Bone marrow (tissue), 2 donors: ENCODE data around the gene HBG1.
A peak's percentile ranks its signal among the peaks of the same experiment; 100 is the strongest.

Experiments used
- DNase-seq, 2 donors: peaks; one replicate each; lab custom pipeline; 2025; lab: John Stamatoyannopoulos, UW

The HBG1 gene

DNA sequence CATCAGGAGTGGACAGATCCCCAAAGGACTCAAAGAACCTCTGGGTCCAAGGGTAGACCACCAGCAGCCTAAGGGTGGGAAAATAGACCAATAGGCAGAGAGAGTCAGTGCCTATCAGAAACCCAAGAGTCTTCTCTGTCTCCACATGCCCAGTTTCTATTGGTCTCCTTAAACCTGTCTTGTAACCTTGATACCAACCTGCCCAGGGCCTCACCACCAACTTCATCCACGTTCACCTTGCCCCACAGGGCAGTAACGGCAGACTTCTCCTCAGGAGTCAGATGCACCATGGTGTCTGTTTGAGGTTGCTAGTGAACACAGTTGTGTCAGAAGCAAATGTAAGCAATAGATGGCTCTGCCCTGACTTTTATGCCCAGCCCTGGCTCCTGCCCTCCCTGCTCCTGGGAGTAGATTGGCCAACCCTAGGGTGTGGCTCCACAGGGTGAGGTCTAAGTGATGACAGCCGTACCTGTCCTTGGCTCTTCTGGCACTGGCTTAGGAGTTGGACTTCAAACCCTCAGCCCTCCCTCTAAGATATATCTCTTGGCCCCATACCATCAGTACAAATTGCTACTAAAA lies 22.8 kb downstream of the HBG1 start, which contains the start of gene HBB:
TSS of gene HBB (minus strand) at position 340 of the 579 bp plus-strand sequence. CDS start at position 290, 50 bp downstream.
- no peak for DNase-seq

DNA sequence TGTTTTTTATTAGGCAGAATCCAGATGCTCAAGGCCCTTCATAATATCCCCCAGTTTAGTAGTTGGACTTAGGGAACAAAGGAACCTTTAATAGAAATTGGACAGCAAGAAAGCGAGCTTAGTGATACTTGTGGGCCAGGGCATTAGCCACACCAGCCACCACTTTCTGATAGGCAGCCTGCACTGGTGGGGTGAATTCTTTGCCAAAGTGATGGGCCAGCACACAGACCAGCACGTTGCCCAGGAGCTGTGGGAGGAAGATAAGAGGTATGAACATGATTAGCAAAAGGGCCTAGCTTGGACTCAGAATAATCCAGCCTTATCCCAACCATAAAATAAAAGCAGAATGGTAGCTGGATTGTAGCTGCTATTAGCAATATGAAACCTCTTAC lies 24.2 kb downstream of the HBG1 start:
- DNase-seq: no peak

DNA sequence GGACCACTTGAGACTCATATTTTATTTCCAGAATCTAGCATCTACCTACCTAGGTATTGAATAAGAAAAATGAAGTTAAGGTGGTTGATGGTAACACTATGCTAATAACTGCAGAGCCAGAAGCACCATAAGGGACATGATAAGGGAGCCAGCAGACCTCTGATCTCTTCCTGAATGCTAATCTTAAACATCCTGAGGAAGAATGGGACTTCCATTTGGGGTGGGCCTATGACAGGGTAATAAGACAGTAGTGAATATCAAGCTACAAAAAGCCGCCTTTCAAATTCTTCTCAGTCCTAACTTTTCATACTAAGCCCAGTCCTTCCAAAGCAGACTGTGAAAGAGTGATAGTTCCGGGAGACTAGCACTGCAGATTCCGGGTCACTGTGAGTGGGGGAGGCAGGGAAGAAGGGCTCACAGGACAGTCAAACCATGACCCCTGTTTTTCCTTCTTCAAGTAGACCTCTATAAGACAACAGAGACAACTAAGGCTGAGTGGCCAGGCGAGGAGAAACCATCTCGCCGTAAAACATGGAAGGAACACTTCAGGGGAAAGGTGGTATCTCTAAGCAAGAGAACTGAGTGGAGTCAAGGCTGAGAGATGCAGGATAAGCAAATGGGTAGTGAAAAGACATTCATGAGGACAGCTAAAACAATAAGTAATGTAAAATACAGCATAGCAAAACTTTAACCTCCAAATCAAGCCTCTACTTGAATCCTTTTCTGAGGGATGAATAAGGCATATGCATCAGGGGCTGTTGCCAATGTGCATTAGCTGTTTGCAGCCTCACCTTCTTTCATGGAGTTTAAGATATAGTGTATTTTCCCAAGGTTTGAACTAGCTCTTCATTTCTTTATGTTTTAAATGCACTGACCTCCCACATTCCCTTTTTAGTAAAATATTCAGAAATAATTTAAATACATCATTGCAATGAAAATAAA lies 24.8 kb downstream of the HBG1 start:
- no peak for DNase-seq

DNA sequence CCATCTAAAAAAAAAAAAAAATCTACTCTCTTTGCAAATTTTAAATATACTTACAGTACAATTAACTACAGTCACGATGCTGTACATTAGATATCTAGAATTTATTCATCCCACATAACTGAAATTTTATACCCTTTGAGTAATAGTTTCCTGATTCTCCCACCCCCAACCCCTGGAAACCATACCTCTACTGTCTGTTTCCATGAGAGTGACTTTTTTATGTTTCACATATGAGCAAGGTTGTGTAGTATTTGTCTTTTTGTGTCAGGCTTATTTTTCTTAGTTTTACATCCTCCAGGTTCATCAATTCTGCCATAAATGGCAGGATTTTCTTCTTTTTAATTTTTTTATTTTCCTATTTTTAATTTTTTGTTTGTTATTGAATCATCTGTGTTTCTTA lies 26.0 kb downstream of the HBG1 start:
- DNase-seq: no peak

DNA sequence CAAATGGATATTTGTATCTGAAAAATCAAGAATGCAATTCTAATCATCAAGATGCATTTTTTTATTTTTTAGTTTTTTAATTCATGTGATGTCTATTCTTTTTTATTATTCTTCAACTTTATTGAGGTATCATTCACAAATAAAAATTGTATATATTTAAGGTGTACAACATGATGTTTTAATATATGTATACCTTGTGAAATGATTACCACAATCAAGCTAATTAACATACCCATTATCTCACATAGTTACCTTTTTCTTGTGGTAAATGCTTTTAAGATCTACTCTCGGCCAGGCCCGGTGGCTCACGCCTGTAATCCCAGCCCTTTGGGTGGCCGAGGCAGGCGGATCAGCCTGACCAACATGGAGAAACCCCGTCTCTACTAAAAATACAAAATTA lies 26.5 kb downstream of the HBG1 start:
- no peak for DNase-seq

DNA sequence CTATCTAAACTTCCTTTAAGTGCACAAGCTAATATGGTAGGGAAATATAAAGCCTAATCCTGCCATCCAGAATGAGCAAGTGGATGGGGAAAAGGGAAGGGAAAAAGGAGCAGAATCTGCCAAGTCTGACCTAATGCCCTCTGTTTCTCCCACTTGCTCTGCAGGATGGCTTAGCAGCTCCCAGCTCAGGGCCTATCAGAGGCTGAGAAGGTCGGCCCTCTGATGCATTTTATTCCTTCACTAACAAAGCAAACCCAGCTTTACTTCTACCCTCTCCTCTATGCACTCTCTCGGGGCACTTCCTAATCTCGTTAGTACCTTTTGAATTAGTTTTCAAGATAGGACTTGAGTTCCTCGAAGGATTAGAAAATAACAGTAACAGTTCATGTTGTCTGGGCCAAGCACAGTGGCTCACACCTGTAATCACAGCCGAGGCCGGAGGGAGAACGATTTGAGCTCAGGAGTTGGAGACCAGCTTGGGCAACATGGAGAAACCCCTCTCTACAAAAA lies 39.2 kb downstream of the HBG1 start:
- DNase-seq: no peak

DNA sequence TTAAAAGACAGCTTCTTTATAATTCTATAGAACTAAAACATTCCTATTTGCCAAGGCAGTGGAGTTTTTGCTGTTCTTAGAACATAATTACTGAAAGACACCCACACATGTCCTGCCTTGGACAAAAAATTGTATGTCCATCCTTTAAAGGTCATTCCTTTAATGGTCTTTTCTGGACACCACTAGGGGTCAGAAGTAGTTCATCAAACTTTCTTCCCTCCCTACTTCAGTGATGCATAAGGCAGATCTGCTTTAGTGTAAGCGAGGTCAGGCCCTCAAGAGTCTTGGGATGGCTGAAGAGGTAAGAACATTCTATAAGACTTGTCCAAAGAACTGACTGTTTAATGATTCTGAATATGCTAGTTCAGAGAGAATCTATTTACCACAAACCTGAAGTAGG lies 44.9 kb downstream of the HBG1 start:
- DNase-seq: peak in 1 of 2 donors; percentile 39

DNA sequence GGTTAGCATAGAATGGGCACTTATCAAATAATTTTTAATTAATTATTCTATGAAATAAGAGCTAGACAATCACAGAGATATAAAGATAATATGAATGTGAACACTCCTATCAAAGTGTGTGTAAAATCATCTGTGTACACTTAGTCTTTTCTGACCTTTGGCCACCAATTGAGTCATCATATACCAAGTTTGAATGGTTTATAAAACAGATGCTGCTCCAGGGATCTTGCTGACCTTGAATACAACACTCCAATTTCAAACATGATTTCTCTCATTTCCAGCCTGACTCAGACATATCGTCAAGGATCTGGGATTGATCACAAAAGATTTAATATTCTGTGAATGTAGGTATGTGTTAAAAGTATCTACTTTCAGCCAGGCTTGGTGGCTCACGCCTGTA lies 46.3 kb downstream of the HBG1 start:
- no peak for DNase-seq

DNA sequence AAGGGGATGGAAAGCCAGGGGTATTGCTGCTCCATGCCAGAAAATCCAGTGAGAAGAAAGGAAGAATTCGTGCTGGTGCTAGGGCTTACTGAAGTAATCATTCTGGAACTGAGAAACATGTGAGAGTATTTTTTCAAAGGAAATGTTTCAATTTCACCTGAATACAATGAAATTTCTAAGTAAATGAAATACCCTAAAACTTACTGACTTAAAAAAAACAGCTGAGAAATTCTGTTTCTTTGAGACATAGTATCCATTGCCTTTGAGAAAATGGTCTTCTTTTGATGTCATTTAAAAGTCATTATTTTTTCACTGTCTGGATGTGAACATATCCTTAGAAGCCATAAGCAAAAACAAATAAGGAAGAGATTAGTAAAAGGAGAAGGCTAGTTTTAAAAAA lies 49.1 kb downstream of the HBG1 start, which contains the start of gene OR51V1:
TSS of gene OR51V1 (minus strand) at position 101 of the 400 bp plus-strand sequence. CDS start at position 101, 0 bp downstream.
- DNase-seq: no peak

DNA sequence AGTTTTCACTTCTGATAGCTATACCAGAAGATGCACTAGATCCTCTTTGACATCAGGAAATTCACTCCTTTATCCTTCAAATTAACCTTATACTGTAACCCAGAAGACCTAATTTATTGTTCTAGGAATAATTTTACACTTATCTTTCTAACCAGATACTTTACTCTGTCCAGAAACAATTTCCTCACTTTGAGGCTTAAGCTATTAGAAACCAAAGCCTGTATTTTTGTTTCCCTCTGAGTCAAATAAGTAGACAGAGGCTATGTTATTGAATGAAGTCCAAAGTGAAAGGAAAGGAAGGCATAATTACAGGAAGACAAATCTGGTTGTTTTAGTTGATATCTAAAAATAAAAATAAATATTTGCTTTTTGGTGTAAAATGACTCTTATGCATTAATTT lies 51.4 kb downstream of the HBG1 start:
- no peak for DNase-seq
